ENCODE measurements around the gene TMEM269. TPM values are rescaled to one million over a fixed set of nuclear protein-coding genes. Genes with fewer than 3 reads are reported as not detected.
A peak's percentile ranks its signal among the peaks of the same experiment; 100 is the strongest.

The TMEM269 gene, protein sequence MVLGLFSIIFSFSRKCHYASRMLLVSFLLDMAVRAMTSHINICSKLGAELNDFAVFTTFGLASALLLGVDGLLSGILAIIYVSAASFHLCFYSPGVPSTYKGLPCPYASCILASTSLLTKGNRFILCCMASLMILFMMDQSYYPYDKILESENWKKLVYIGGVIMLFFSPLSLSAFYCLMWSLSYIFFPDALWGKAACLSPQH
- total RNA-seq = not detected

DNA sequence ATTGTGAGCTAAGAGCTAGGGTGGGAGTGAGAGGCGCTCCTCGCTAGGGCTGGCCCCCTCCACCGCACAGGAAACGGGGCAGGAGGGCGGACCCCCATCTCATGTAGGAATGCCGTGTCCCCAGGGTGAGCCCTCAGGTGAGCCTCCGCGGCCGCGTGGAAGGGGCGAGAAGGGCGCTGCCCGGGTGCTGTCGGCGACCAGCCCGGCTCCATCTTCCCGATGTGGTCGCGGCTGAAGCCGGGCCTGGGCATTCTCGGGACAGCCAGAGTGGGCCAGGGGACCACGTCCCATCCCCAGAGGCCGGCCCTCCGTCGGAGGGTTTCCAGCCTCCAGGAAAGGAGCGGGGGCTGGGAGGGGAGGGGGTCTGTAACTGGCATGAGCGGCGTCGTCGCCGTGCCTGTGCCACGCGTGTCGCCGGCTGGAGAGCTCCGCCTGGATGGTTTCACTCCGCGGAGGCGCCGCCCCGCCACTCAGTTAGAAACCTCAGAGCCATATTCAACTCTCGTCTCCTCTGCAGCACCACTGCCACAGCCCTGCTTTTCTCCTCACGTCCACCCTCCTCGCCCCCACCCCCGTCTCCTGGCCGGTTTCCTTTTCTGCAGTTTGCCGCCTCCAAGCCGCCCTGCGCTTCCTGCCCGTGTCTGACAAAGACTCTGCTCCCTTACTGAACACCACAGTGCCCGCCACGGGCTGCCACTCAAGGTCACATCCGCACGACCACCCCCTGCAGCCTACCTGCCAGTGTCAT is at the start of gene TMEM269:
Gene TMEM269, plus strand, starts transcription at position 46 of the 748 bp plus-strand sequence. CDS start 4,903 bp downstream, outside the sequence.
- peak; percentile 45 for DNase-seq

DNA sequence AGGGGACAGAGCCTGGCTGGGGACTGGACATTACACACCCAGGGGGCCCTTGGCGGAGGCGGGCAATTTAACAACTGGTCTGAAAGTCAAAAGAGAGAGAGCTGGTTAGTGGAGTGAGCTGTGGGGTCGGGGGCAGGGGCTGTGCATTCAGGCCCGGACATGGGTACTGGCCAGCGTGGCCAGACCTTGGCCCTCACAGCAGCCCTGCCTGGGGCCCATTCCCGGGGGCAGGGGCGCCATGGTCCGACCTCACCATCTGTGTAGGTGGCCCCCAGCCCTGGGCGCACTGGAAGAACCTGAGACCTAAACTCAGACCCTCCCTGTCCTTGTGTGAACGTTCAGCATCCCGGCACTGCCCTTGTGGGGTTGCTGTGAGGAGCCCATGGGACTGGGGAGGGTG is 49.7 kb upstream of the TMEM269 start:
- no peak for DNase-seq

DNA sequence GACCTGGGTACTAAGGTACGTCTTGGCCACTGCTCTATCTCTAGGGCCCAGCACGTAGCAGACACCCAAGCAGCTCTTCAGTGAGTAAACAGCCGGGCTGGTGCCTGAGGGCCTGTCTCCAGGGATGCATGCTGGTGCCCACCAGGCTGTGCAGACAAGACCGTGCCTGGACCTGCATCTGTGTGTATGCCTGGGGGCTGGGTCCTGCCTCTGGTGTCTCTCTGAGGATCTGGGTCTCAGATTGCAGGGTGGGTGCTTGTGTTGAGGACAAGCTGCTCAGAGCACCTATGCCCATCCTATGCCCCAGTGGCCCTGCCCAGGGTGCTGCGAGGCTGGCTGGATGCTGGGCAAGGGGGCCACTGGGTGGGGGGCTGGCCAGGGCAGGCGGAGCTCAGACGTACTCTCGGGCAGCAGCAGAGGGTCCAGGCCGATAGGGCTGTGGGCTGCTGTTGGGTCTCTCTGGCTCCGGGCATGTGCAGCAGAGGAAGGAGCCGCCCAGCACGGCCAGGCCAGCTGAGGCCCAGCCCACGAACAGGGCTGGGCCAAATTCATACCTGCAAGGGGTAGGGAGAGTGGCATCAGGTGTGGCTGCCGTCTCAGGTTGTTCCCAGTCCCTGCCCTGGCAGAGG is 49.2 kb upstream of the TMEM269 start:
- DNase-seq = no peak

DNA sequence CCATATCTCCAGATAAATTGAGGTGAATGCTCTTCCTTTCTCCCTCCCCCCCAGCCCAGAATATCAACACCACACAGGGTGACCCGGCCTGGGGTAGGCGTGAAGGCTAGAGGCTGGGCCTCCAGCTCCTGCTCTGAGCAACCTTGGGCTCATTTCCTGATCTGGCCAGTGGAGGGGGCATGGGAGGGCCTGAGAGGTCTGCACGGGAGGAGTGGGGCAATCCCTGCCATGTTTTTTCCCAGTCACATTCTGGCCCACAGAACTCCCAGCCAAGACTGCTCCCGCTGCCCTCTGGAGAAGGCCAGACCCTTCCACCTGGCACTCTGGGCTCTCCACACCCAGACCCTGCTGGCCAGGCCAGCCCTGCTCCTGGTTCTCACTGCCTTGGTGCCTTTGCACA is 48.6 kb upstream of the TMEM269 start:
- DNase-seq = no peak

DNA sequence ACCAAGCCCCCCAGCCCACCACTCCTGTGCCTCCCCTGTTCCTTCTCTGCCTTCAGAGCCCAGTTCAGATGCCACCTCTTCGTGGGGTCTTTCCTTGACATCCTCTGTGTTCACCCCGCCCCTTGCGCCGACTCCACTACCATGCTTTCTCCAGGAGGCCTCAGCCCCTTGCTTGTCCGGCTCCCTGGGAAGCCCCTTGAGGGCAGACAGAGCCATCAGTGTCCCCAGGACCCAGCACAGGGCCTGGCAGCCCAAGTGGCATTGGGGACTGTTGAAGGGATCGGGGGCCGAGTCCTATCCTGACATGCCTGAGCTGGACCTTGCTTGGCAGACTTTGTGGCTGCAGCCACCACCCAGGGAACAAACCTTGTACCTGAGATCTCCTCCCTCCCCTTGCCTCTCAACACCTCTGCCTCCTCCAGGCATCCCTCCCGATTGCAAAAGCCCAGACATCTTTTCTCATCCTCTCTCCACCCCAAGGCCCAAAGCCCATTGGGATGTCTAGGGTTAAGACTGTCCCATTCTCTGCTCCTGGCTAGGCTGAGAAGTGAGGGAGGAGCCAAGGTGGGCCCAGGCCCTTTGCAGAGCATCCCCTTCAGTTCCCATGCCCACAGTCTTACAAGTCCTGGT is 48.1 kb upstream of the TMEM269 start:
- no peak for DNase-seq

DNA sequence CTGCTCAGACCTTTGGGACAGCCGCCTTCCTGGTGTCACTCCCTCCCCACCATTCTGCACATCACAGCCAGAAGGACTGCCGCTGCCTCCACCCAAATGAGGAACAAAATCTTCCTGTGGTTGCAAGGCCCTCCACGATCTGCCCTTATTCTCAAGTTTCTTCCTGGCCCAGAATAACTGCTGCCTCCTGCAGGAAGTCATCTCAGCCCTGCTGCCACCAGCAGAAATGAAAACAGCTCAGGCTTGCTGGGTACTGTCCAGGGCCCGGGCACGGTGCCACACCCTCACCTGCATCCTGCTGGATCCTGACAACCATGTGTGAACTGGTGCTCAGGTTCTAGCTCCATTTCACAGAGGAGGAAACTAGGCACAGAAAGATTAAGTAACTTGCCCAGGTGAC is 47.5 kb upstream of the TMEM269 start:
- DNase-seq = no peak

DNA sequence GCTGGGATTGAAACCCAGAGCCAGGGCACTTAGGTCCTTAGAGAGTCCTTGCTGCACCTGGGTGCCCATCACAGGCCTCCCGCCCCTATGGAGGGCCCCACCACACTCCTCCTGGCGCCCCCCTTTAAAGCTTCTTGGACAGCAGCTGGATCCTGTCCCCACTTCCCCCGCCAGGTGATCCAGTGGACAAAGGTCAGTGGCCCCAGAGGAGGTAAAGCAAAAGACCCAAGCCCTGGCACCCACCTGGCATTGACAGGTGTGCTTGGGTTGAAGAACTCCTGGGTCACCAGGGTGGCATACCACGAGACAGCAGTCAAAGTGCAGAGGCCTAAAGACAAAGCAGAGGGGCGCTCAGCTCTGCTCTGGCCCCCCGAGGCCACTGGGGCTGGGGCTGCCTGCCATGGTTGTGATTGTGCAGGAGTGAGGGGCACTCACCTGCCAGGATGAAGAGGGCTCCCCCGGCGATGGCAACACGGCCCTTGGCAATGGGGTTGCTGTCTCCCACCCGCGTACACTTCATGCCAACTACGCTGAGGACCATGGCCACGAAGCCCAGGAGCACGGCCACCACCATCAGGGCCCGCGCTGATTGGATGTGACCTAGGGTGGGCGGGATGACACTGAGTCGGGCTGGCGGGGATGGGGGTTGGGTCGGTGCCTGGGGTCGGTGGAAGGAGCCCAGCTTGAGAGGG is 46.7 kb upstream of the TMEM269 start:
- DNase-seq = no peak

DNA sequence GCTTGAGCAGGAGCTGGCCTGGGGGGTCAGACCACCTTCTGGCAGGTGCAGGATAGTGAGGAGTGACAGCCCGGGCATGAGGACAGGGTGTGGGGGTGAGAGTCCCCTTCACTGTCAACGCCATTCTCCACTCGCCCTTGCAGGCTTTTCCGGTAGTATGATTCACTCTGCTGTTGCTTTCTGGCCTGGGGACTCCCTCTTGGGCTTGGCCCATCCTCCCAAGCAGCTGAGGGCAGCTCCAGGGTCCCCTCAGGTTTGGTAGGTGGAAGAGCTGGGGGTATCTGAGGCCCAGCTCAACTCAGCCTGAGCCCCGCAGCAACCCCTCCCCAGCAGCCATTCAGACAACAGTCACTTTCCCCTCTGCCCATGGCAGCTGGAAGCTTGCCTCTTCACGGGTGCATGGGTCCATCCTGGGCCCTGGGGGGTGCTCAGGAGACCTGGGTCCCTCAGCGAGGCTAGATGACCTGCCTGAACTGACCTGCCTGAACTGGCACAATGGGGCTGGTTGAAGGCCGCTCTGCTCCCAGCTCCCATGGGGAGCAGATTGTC is 46.0 kb upstream of the TMEM269 start:
- no peak for DNase-seq

DNA sequence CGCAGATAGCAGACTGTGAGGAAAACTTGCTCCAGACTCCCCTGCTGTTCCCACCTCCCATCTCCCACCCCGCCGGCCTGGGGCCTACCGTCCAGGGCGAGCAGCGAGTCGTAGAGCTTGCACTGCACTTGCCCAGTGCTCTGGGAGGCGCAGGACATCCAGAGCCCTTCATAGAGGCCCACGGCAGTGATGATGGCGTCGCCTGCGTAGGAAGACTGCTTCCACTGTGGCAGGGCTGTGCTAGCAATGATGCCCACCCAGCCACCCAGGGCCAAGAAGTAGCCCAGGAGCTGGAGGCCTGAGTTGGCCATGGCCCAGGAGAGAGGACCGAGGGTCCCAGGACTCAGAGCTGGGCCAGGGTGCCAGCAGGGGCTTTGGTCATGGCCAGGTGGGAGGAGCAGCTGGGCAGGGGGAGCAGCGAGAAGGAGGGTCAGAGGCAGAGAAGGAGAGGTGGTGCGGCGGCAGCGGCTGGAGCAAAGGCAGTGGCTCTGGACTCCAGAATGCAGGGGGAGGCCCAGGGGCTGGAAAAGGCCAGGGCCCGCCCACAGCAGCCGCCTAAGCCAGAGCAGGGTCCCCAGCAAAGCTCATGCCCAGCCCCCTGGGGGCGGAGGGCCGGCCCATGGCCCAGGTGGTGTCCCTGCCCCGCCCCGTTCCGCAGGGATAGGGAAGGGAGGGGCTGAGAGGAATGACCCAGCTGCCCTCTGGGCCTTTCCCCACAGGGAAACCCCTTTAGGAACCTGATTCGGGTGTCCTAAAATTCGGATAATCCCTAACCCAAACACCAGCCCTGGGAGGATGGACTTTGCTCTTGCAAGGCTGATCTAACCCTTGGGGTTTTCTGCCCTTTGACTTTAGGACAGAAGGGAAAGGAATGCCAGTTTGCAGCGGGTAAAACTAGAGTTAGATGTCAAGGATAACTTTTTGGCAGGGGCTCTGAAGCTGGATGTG is 44.8 kb upstream of the TMEM269 start, which contains the start of gene CLDN19:
Gene CLDN19, minus strand, starts transcription at position 484 of the 948 bp plus-strand sequence. Its CDS starts 173 bp downstream, at position 311.
- peak; percentile 36 for DNase-seq

DNA sequence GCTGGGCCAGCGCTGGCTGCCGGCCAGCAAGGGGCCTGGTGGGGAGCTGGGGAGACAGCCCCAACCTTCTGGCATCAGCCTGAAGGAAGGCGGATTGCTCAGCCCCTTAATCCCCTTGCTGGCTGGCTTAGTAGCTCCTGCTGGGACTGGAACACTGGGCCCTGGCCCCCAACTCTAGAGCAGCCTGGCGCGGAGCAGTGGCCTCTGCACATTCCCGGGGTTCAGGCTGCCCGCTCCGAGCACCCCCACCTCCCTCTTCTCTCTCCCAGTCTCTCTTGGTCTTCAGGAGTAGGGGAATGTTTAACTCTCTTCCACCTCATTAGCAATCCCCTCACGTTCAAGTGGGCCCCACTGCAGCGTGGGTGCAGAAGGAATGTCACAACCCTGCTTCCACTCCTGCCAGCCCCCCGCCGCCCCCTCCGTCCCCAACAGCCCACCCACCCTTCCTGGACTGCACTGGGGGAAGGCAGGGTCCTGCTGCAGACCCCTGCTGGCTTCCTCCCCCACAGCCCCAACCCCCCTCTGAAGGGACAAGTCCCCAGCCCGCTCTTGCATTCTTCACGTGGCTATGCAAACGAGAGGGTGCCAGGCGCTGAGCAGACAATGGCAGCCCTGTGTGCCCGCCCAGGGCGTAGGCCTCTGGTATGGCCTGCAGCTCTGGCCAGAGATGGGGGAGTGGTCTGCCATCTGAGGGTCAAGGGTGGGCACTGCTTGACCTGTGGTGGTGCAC is 43.8 kb upstream of the TMEM269 start:
- DNase-seq = no peak

DNA sequence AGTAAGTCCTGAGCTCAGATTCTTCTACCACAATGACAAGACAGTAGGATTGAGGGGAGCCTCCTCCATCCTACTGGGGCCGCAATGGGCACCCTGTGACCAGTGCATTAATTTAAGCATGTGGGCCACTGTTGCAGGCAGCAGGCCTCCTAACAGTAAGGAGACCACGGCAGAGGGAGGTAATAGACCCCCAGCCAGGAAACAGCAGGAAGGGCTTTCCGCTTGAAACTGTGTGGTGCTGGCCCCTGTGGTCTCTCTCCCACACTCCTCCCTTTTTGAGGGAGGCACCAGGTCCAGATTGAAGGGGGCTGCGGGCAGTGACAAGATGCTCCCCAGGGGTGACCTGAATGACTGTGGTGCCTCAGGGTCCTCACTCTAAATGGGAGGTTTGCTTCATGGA is 43.1 kb upstream of the TMEM269 start:
- no peak for DNase-seq

DNA sequence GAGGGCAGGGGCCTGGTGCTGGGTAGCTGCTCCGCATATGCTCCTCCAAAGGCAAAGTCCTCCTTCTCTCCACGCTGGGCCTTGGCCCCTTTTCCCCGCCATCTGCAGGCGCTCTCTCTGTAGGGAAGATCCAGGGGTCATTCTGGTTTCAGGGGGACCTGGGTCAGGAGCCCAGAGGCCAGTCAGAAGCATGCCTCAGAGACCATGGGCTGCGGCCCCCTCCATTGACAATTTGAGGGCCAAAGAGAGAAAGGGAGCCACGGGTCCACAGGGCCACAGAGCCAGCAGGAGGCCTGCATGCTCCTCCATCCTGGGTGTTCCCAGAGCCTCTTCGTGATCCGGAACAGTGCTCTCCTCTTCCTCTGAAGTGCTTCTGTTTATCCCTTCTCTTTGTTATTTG is 42.6 kb upstream of the TMEM269 start:
- no peak for DNase-seq

DNA sequence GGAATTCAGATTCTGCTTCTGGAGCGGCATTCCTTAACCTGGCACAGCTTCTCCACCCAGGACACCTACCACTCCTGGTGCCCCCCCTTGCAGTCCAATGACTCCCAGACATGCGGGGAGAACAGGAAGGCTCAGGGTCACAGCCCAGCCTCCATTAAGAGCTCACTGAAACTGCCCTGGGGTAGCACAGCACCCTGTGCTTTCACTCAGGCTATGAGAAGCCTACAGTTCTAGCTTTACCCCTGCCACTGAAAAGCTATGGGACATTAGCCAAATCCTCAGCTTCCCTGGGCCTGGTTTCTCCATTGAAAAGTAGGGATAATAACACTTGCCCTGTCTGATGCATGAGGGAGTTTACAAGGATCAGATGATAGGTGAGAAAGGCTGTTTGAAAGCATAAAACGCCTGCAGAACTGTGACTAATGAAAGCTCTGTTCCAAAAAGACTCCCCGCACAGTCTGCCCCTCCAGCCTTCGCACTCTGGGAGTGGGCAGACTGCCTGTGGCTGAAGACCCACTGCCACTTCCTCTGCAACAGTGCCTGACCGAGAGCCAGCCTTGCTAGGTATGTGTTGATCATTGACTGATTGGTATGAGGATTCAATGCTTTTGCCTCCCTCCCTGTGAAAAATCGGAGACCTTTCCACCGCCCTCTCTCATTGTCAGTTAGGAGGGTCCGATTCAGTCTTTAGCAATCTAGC is 42.0 kb upstream of the TMEM269 start:
- DNase-seq = no peak

DNA sequence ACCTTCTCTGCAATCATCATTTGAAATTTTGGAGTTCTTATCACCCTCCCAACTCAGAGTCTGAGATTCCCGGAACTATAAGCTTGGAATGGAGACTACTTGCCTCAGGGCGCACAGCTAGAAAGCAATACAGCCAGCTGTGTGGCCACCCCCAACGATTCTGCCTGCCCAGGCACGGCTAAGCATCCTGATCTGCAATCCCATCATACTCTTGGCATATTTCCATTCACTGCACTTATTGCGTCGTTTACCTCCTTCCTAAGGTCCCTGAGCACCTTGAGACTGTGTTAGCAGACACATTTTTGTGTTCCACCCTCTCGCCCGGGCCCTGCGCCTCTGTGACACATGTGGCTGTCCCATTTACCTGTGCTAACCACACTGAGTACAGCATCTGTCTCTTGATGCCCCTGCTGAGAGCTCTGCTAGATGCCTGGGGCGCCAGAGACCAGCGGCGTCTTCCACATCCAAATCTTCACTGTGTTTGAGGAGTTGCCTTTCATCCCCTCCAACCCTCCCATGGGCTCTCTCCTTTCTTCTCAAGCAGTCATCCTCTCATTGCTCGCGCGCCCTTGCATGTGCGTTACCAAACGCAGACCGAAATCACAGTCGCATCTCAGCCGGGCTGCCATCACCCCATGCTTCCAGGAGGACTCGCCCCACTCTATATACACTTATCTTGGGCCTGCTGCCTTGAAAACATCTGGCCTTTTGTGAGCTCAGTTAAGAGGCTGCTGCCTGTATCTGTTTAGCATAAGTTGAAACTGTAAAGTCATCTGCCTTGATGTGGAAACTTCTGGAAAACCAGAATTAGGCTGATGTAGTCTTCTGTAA is 41.3 kb upstream of the TMEM269 start:
- DNase-seq = peak; percentile 61

DNA sequence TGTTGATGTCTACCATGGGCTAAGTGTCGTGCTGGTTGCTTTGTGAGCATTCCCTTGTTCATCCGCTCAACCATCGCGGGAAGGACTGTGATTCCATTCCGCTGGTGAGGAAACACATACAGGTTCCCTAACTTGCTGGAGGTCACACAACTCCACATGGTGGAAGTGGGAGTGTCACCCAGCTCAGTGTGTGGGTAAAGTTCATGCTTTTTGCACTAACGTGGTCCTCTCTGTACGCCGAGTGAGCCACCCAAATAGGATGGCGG is 40.7 kb upstream of the TMEM269 start:
- DNase-seq = no peak

DNA sequence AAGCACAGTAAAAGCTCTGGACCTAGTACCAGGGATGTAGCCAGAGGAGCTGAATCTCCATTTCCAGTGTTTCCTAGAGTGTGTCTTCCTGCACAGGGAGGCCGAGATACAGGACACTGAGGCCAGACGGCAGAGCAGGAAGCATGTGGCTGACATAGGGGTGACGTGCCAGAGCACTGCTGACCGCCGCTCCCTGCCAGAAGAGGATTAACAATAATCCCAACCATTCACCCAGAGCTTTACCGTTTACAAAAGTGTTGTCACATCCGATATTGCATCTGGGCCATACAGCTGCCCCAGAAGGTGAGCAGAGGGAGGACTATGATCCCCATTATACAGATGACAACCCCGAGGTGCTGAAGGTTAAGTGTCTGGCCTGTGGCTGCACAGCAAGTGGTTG is 38.9 kb upstream of the TMEM269 start:
- no peak for DNase-seq

DNA sequence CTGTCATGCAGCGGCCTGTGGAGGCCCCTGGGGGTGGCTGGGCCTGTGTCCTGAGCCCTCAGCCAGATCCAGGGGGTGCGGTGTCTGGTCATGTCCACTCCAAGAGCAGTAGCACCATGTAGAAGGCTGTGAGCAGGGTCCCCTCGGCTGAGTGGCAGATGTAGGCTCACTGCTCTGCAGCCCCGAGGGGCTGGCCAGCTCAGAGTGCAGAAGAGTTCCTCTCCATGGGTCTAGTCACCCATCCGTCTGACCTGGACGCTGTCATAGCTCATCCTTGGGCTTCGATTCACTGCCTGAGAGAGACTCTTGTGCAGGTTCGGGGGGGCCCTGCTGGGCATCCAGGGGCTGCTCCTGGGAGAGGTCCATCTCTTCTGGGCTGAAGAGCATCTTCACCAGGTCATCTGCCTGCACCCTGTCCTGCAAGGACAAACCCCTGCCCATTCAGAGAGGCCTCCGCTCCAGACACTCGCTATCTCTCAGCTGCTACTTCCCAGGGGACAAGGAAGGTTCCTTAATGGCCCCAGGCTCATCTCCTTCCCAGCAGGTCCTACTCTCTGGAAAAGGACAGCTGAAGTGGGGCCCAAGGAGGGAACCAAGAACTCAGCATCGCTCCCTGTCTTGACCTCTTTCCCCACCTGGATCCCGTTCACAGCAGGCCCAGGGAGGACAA is 38.2 kb upstream of the TMEM269 start:
- DNase-seq = no peak

DNA sequence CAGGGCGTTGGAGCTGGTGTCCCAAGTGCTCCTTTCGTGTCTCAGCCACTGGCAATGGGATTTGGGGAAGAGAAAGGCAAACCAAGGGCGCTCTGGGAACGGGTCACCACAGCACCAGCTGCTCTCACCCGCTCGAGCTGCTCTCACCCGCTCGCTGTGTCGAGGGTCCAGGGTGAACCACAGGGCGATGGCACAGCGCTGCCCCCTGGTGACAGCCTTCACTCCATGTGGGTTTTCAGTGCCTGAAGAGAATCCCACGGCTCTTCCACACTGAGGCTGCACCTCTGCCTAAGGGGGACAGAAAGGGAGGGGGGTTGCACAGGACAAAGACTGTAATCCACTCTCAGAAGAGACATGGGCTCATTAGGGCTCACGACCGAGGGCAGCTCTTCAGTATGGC is 37.7 kb upstream of the TMEM269 start:
- DNase-seq = peak; percentile 75
